SK-N-SH (cell line): ENCODE results near the gene NCOA5. TPM values are rescaled to one million over a fixed set of nuclear protein-coding genes. Genes with fewer than 3 reads are reported as not detected.

Experiments
- CTCF ChIA-PET: fragments of 300-600, 350-600 bp; formaldehyde crosslinking; extraction: SDS; loops from one replicate; lab custom pipeline; 2021; lab: Yijun Ruan, JAX
- POLR2A ChIA-PET: fragments of 350-600 bp; sonication (Branson Sonifier 250); formaldehyde crosslinking; extraction: SDS; loops from one replicate; lab custom pipeline; 2020; ENCODE audit warnings: antibody characterized with exemption, inconsistent platforms; lab: Yijun Ruan, JAX
- DNase-seq: peaks from one replicate; pipeline ENCODE4 v3.0.0; 2012
- H2AFZ ChIP-seq: fragments of 200-600 bp; sonication (generic); 2 replicates; pipeline ENCODE4 v1.8.1; 2016; ENCODE audit warnings: antibody characterized with exemption, mild to moderate bottlenecking, low read depth
- H3F3A ChIP-seq: fragments of 200-600 bp; sonication (generic); replicated peaks from 2 replicates; pipeline ENCODE3; 2016; ENCODE audit warnings: antibody characterized with exemption, mild to moderate bottlenecking; ENCODE audit not compliant: insufficient read depth
- H3K27ac ChIP-seq, 2 experiments: fragments of 200-500 bp in 1 of 2; fragments of 200-600 bp in 1 of 2; sonication (Bioruptor generic) in 1 of 2; sonication (generic), shearing (Covaris generic) in 1 of 2; 2 replicates each; pipeline versions ENCODE4 v1.5.1 to v1.6.1; 2014 to 2016; ENCODE audit warnings: low read depth in 2 of 2, inconsistent platforms in 1 of 2, low read length in 1 of 2, mild to moderate bottlenecking in 1 of 2, mixed read lengths in 1 of 2
- H3K27me3 ChIP-seq: fragments of 200-600 bp; sonication (generic), shearing (Covaris generic); 2 replicates; pipeline ENCODE4 v1.6.1; 2016; ENCODE audit warnings: mixed run types; ENCODE audit not compliant: insufficient read depth
- H3K36me3 ChIP-seq, 2 experiments: fragments of 200-500 bp in 1 of 2; fragments of 200-600 bp in 1 of 2; sonication (Bioruptor generic) in 1 of 2; sonication (generic) in 1 of 2; replicated peaks in 1 of 2; 2 replicates each; pipeline versions ENCODE3 to v1.5.1; 2014 to 2016; ENCODE audit warnings: low read length in 1 of 2, mild to moderate bottlenecking in 1 of 2; ENCODE audit not compliant: insufficient read depth in 2 of 2, control insufficient read depth in 1 of 2
- H3K4me1 ChIP-seq, 2 experiments: fragments of 200-500 bp in 1 of 2; fragments of 200-600 bp in 1 of 2; sonication (Bioruptor generic) in 1 of 2; sonication (generic), shearing (Covaris generic) in 1 of 2; 2 replicates each; pipeline versions ENCODE4 v1.5.1 to v1.6.1; 2014 to 2016; ENCODE audit warnings: low read depth in 1 of 2, low read length in 1 of 2, mixed run types in 1 of 2; ENCODE audit not compliant: insufficient read depth in 2 of 2, control insufficient read depth in 1 of 2
- H3K4me2 ChIP-seq: fragments of 200-600 bp; sonication (generic), shearing (Covaris generic); 2 replicates; pipeline ENCODE4 v1.6.1; 2017; ENCODE audit warnings: mixed run types
- H3K4me3 ChIP-seq, 2 experiments: fragments of 200-500 bp in 1 of 2; fragments of 200-600 bp in 1 of 2; sonication (Bioruptor generic) in 1 of 2; sonication (generic), shearing (Covaris generic) in 1 of 2; 2 replicates each; pipeline versions ENCODE4 v1.5.1 to v1.8.1; 2014 to 2016; ENCODE audit warnings: low read depth in 2 of 2, inconsistent platforms in 1 of 2, low read length in 1 of 2, mild to moderate bottlenecking in 1 of 2, mixed read lengths in 1 of 2, moderate library complexity in 1 of 2
- H3K79me2 ChIP-seq: fragments of 200-600 bp; sonication (generic); 2 replicates; pipeline ENCODE4 v1.8.1; 2017; ENCODE audit warnings: mild to moderate bottlenecking; ENCODE audit not compliant: insufficient read depth
- H3K9ac ChIP-seq: fragments of 200-600 bp; sonication (generic); 2 replicates; pipeline ENCODE4 v1.6.1; 2017; ENCODE audit warnings: mixed run types
- H3K9me2 ChIP-seq: fragments of 200-600 bp; sonication (generic); 2 replicates; pipeline ENCODE4 v1.6.1; 2017; ENCODE audit warnings: mixed run types
- H3K9me3 ChIP-seq: fragments of 200-600 bp; sonication (generic); 2 replicates; pipeline ENCODE4 v1.6.1; 2017; ENCODE audit warnings: mixed run types, mild to moderate bottlenecking, moderate library complexity
- H4K20me1 ChIP-seq: fragments of 200-600 bp; sonication (generic); 2 replicates; pipeline ENCODE4 v1.6.1; 2017; ENCODE audit warnings: mild to moderate bottlenecking, mixed run types; ENCODE audit not compliant: insufficient read depth
- CHD2 ChIP-seq: fragments of 150-350 bp; IDR thresholded peaks from 2 replicates; pipeline ENCODE4 v1.6.1; 2018; ENCODE audit warnings: low read length; ENCODE audit not compliant: partially characterized antibody
- FOSL2 ChIP-seq: IDR thresholded peaks from 2 replicates; pipeline ENCODE4 v1.4.0; 2012; ENCODE audit warnings: low read depth, mild to moderate bottlenecking, moderate library complexity, borderline replicate concordance
- FOXJ3 ChIP-seq: sonication (generic); formaldehyde crosslinking; IDR thresholded peaks from 2 replicates; pipeline ENCODE4 v1.5.1; 2020; ENCODE audit warnings: mild to moderate bottlenecking, missing genetic modification reagents
- GABPA ChIP-seq: IDR thresholded peaks from 2 replicates; pipeline ENCODE4 v1.4.0; 2012; ENCODE audit warnings: low read depth, mild to moderate bottlenecking
- GATA2 ChIP-seq: sonication (generic); formaldehyde crosslinking; IDR thresholded peaks from 2 replicates; pipeline ENCODE4 v1.5.0; 2020; ENCODE audit warnings: mild to moderate bottlenecking, missing genetic modification reagents
- MXI1 ChIP-seq: IDR thresholded peaks from 2 replicates; pipeline ENCODE4 v1.6.1; 2012; ENCODE audit warnings: mild to moderate bottlenecking, low read depth, low read length, improper control_type of control experiment
- NFIC ChIP-seq: IDR thresholded peaks from 2 replicates; pipeline ENCODE4 v1.4.0; 2012; ENCODE audit warnings: borderline replicate concordance
- NRF1 ChIP-seq: IDR thresholded peaks from 2 replicates; pipeline ENCODE4 v1.6.1; 2012; ENCODE audit warnings: low read depth, mild to moderate bottlenecking, low read length
- RFX5 ChIP-seq: IDR thresholded peaks from 2 replicates; pipeline ENCODE4 v1.6.1; 2012; ENCODE audit warnings: mild to moderate bottlenecking, improper control_type of control experiment, low read length
- SMC3 ChIP-seq: IDR thresholded peaks from 2 replicates; pipeline ENCODE4 v1.6.1; 2012; ENCODE audit warnings: low read depth, low read length, improper control_type of control experiment
- TAF1 ChIP-seq: IDR thresholded peaks from 2 replicates; pipeline ENCODE4 v1.6.1; 2012; ENCODE audit warnings: low read depth, mild to moderate bottlenecking, low read length, moderate library complexity, borderline replicate concordance
- WGBS: methylation state at CpG from one replicate; pipeline ENCODE4 v1.1.6; 2017; ENCODE audit warnings: low lambda C conversion rate; 5-methylcytosine and 5-hydroxymethylcytosine counted together
- polyA plus RNA-seq, 3 experiments: library from polyadenylated mRNA; depleted of rRNA; stranded (reverse); fragments of >200 nt; gene quantifications; 2 replicates each; pipeline ENCODE4 v1.2.3, GENCODE V29; 2012
- TF ChIP-seq, protein P1 (sequence below): IDR thresholded peaks from 2 replicates; pipeline ENCODE4 v1.6.1; 2012; ENCODE audit warnings: mild to moderate bottlenecking, low read depth, low read length, moderate library complexity
- TF ChIP-seq, protein P2 (sequence below): IDR thresholded peaks from 2 replicates; pipeline ENCODE4 v1.4.0; 2012; ENCODE audit warnings: low read depth, borderline replicate concordance

Gene NCOA5
- polyA plus RNA-seq, 1 of the 3 experiments (the other 2 are of a cell fraction) = 20.4 TPM

DNA sequence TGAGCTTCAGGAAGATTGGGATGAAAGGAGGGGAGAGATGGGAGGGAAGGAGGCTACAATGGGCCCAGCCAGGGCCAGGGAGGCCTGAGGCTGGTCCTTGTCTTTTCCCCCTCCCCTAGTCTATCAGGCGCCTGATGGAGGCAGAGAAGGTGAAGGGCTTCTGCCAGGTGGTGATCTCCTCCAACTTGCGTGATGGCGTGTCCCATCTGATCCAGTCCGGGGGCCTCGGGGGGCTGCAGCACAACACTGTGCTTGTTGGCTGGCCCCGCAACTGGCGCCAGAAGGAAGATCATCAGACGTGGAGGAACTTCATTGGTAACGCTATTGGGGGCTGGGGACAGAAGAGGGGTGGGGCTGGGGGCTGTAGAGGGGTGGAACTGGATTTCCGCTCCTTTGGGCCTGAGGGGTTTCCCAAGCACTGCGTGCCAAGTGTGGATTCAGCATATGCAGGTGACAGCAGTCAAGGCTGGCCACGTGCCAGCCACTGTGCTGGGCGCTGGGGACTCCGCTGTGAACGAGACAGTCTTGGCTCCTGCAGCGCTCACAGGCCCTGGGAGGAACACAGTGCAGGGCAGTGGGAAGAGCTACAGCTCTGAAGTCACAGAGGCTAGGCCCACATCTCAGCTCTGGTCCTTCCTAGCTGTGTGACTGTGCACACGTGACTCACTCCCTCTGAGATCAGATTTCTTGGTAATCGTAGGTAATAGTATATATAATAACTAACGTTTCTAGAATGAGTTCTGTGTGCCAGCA is 38.0 kb downstream of the NCOA5 start:
- Histone ChIP-seq H3F3A (peaks cover 2% of the 10 kb centered on the region), H3K36me3 (no peaks in the 10 kb centered on the region), H3K27ac (no peak overlapping the region), H3K9me3 (no peaks in the 10 kb centered on the region), H4K20me1 (0 out of 2 replicates have a peak, but pooled peaks cover 5% of the 10 kb centered on the region), H2AFZ (no peak overlapping the region), H3K4me1 (peaks cover 3 to 7% of the 10 kb centered on the region in 2 experiments; a peak in 2 of 4 replicates), H3K9me2 (no peaks in the 10 kb centered on the region), H3K4me3 (no peak overlapping the region), H3K4me2 (peak overlapping the region; percentile 28; the same call in 1 of the 2 replicates), H3K79me2 (no peaks in the 10 kb centered on the region), H3K27me3 (no peaks in the 10 kb centered on the region), H3K9ac (no peak overlapping the region)
- 40% methylated on average over 14 of the region's 19 CpGs for WGBS
- ChIA-PET POLR2A (no interaction called here), CTCF (interaction anchor here (0.6 to 2.7 kb wide), 4 partner anchors 37 to 123 kb away, joined by 3 to 11 read pairs (median 3); no protein-coding TSS in a partner anchor)
- TF ChIP-seq FOSL2 (peak; percentile 62; the same call in 1 of the 2 replicates), GATA2 (CRISPR knock-in tag) (no peak), FOXJ3 (no peak), NFIC (peak; percentile 31; the same call in 1 of the 2 replicates)
- TF ChIP-seq, protein P1, sequence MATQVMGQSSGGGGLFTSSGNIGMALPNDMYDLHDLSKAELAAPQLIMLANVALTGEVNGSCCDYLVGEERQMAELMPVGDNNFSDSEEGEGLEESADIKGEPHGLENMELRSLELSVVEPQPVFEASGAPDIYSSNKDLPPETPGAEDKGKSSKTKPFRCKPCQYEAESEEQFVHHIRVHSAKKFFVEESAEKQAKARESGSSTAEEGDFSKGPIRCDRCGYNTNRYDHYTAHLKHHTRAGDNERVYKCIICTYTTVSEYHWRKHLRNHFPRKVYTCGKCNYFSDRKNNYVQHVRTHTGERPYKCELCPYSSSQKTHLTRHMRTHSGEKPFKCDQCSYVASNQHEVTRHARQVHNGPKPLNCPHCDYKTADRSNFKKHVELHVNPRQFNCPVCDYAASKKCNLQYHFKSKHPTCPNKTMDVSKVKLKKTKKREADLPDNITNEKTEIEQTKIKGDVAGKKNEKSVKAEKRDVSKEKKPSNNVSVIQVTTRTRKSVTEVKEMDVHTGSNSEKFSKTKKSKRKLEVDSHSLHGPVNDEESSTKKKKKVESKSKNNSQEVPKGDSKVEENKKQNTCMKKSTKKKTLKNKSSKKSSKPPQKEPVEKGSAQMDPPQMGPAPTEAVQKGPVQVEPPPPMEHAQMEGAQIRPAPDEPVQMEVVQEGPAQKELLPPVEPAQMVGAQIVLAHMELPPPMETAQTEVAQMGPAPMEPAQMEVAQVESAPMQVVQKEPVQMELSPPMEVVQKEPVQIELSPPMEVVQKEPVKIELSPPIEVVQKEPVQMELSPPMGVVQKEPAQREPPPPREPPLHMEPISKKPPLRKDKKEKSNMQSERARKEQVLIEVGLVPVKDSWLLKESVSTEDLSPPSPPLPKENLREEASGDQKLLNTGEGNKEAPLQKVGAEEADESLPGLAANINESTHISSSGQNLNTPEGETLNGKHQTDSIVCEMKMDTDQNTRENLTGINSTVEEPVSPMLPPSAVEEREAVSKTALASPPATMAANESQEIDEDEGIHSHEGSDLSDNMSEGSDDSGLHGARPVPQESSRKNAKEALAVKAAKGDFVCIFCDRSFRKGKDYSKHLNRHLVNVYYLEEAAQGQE = 0 out of 2 replicates have a peak, but pooled peaks have one; percentile 17
- TF ChIP-seq, protein P2, sequence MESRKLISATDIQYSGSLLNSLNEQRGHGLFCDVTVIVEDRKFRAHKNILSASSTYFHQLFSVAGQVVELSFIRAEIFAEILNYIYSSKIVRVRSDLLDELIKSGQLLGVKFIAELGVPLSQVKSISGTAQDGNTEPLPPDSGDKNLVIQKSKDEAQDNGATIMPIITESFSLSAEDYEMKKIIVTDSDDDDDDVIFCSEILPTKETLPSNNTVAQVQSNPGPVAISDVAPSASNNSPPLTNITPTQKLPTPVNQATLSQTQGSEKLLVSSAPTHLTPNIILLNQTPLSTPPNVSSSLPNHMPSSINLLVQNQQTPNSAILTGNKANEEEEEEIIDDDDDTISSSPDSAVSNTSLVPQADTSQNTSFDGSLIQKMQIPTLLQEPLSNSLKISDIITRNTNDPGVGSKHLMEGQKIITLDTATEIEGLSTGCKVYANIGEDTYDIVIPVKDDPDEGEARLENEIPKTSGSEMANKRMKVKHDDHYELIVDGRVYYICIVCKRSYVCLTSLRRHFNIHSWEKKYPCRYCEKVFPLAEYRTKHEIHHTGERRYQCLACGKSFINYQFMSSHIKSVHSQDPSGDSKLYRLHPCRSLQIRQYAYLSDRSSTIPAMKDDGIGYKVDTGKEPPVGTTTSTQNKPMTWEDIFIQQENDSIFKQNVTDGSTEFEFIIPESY = no peak
- DNase-seq = no peak

DNA sequence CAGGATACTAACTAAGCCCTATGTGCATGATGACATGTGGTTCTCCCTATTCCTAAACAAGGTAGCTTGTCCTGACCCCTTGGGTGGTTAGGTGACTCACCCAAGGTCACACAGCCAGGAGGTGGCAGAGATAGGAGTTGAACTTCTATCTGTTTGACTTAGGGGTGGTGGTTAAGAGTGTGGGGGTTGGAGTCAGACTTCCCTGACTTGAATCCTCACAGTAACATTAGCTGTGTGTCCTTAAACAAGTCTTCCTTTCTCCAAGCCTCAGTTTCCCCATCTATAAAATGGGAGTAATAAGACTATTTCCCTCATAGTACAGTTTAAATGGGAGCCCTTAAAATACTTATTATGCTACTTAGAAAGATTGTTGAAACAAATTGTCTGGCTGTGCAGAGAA is 38.9 kb downstream of the NCOA5 start:
- peaks cover 3 to 7% of the 10 kb centered on the region in 2 experiments; a peak in 2 of 4 replicates for H3K4me1 ChIP-seq
- no peaks in the 10 kb centered on the region for H3K79me2 ChIP-seq
- no peak for DNase-seq
- H3F3A ChIP-seq = peaks cover 2% of the 10 kb centered on the region
- H4K20me1 ChIP-seq = 0 out of 2 replicates have a peak, but pooled peaks cover 5% of the 10 kb centered on the region
- no peak overlapping the region for H2AFZ ChIP-seq
- H3K4me3 ChIP-seq = no peak overlapping the region
- no peaks in the 10 kb centered on the region for H3K9me3 ChIP-seq
- H3K36me3 ChIP-seq = no peaks in the 10 kb centered on the region
- H3K4me2 ChIP-seq = no peak overlapping the region
- no peak overlapping the region for H3K9ac ChIP-seq
- POLR2A ChIA-PET = no interaction called here
- H3K27me3 ChIP-seq = no peaks in the 10 kb centered on the region
- no peaks in the 10 kb centered on the region for H3K9me2 ChIP-seq
- no peak overlapping the region for H3K27ac ChIP-seq
- CTCF ChIA-PET = interaction anchor here (0.6 to 2.7 kb wide), 2 partner anchors 37 to 124 kb away, joined by 3 to 11 read pairs; no protein-coding TSS in a partner anchor
- TF ChIP-seq RFX5 (no peak), CHD2 (no peak), MXI1 (no peak), GABPA (no peak), SMC3 (no peak), NRF1 (no peak), FOSL2 (no peak), TAF1 (no peak)
- TF ChIP-seq, protein P1 = no peak
- TF ChIP-seq, protein P2 = no peak
